SK-N-SH treated with all-trans-retinoic acid at 6 μM for 48 hours (cell line): ENCODE measurements around the gene BMP8A.

ENCODE experiments used
- ATAC-seq: fragments of 200-7000 bp; cut with Tn5 transposase; 3 replicates; pipeline ENCODE4 v1.9.1; 2020; ENCODE audit warnings: mild to moderate bottlenecking, moderate library complexity
- ARNTL ChIP-seq: fragments of 450-650 bp; formaldehyde crosslinking; IDR thresholded peaks from 2 replicates; pipeline ENCODE4 v1.5.0; 2020; ENCODE audit warnings: low read depth, mild to moderate bottlenecking, moderate library complexity, borderline replicate concordance
- BACH2 ChIP-seq: fragments of 250-450 bp; sonication (Bioruptor Pico); IDR thresholded peaks from 2 replicates; pipeline ENCODE4 v1.9.0; 2021; ENCODE audit warnings: mild to moderate bottlenecking, borderline replicate concordance
- CREB5 ChIP-seq: fragments of 250-450 bp; sonication (Bioruptor Pico); IDR thresholded peaks from 2 replicates; pipeline ENCODE4 v1.5.1; 2020; ENCODE audit warnings: low read depth, mild to moderate bottlenecking, moderate library complexity
- CSDC2 ChIP-seq: fragments of 250-450 bp; sonication (Bioruptor Pico); IDR thresholded peaks from 2 replicates; pipeline ENCODE4 v1.5.0; 2020; ENCODE audit warnings: mild to moderate bottlenecking, moderate library complexity
- CSRNP3 ChIP-seq: fragments of 250-450 bp; sonication (Bioruptor Pico); IDR thresholded peaks from 2 replicates; pipeline ENCODE4 v1.5.1; 2021; ENCODE audit warnings: mild to moderate bottlenecking, moderate library complexity
- ESRRG ChIP-seq: fragments of 250-450 bp; sonication (Bioruptor Pico); IDR thresholded peaks from 2 replicates; pipeline ENCODE4 v1.6.1; 2021; ENCODE audit warnings: mild to moderate bottlenecking
- ISL1 ChIP-seq: fragments of 250-450 bp; sonication (Bioruptor Pico); IDR thresholded peaks from 2 replicates; pipeline ENCODE4 v2.1.2; 2022; ENCODE audit warnings: mild to moderate bottlenecking, moderate library complexity
- OSR1 ChIP-seq: fragments of 250-450 bp; sonication (Bioruptor Pico); IDR thresholded peaks from 2 replicates; pipeline ENCODE4 v1.8.0; 2022; ENCODE audit warnings: moderate library complexity, mild to moderate bottlenecking, inconsistent platforms
- PATZ1 ChIP-seq: fragments of 250-450 bp; sonication (Bioruptor Pico); IDR thresholded peaks from 2 replicates; pipeline ENCODE4 v1.8.0; 2020; ENCODE audit warnings: mild to moderate bottlenecking, moderate library complexity, borderline replicate concordance
- PPARA ChIP-seq: fragments of 250-450 bp; sonication (Bioruptor Pico); IDR thresholded peaks from 2 replicates; pipeline ENCODE4 v1.5.0; 2020; ENCODE audit warnings: mild to moderate bottlenecking, borderline replicate concordance
- RARB ChIP-seq: fragments of 250-450 bp; sonication (Bioruptor Pico); IDR thresholded peaks from 2 replicates; pipeline ENCODE4 v1.8.0; 2021; ENCODE audit warnings: mild to moderate bottlenecking, moderate library complexity
- SNAI2 ChIP-seq: fragments of 250-450 bp; sonication (Bioruptor Pico); IDR thresholded peaks from 2 replicates; pipeline ENCODE4 v1.5.0; 2020; ENCODE audit warnings: mild to moderate bottlenecking, moderate library complexity
- TCF4 ChIP-seq: fragments of 250-450 bp; sonication (Bioruptor Pico); IDR thresholded peaks from 2 replicates; pipeline ENCODE4 v1.8.0; 2021; ENCODE audit warnings: mild to moderate bottlenecking, moderate library complexity, borderline replicate concordance
- TSHZ2 ChIP-seq: fragments of 250-450 bp; sonication (Bioruptor Pico); IDR thresholded peaks from 2 replicates; pipeline ENCODE4 v1.5.0; 2020; ENCODE audit warnings: mild to moderate bottlenecking, moderate library complexity
- ZC3H10 ChIP-seq: fragments of 250-450 bp; sonication (Bioruptor Pico); IDR thresholded peaks from 2 replicates; pipeline ENCODE4 v1.5.1; 2021; ENCODE audit warnings: mild to moderate bottlenecking, moderate library complexity
- ZFP3 ChIP-seq: fragments of 250-450 bp; sonication (Bioruptor Pico); IDR thresholded peaks from 2 replicates; pipeline ENCODE4 v1.5.0; 2020; ENCODE audit warnings: mild to moderate bottlenecking, moderate library complexity
- ZFP30 ChIP-seq: fragments of 450-650 bp; formaldehyde crosslinking; IDR thresholded peaks from 2 replicates; pipeline ENCODE4 v1.5.0; 2022; ENCODE audit warnings: mild to moderate bottlenecking, moderate library complexity
- ZNF565 ChIP-seq: fragments of 450-650 bp; formaldehyde crosslinking; conservative IDR thresholded peaks from 2 replicates; pipeline ENCODE4 v1.5.0; 2020; ENCODE audit warnings: low read depth, mild to moderate bottlenecking, moderate library complexity
- ZNF70 ChIP-seq: fragments of 450-650 bp; formaldehyde crosslinking; IDR thresholded peaks from 2 replicates; pipeline ENCODE4 v1.5.0; 2020; ENCODE audit warnings: mild to moderate bottlenecking, moderate library complexity
- ZNF8 ChIP-seq: fragments of 450-650 bp; formaldehyde crosslinking; IDR thresholded peaks from 2 replicates; pipeline ENCODE4 v1.5.0; 2020; ENCODE audit warnings: mild to moderate bottlenecking, moderate library complexity

The BMP8A gene

GRCh38 chr1:39484564-39484963 lies 6.9 kb upstream of the BMP8A start:
- no peak for ATAC-seq
- TF ChIP-seq PATZ1 (CRISPR knock-in tag) (no peak), TCF4 (no peak), ZNF8 (CRISPR knock-in tag) (no peak), ARNTL (no peak), ZC3H10 (CRISPR knock-in tag) (no peak), TSHZ2 (no peak), PPARA (no peak), ZNF565 (no peak)

- TF ChIP-seq CSDC2 (CRISPR knock-in tag) (no peak), ESRRG (CRISPR knock-in tag) (no peak), ISL1 (CRISPR knock-in tag) (no peak), ZNF70 (CRISPR knock-in tag) (no peak), SNAI2 (CRISPR knock-in tag) (no peak), BACH2 (CRISPR knock-in tag) (no peak), ZNF565 (no peak), ZFP30 (no peak), ZFP3 (CRISPR knock-in tag) (no peak), TSHZ2 (no peak), RARB (no peak), OSR1 (CRISPR knock-in tag) (no peak), TCF4 (no peak), ZNF8 (CRISPR knock-in tag) (no peak), CREB5 (CRISPR knock-in tag) (no peak), CSRNP3 (CRISPR knock-in tag) (no peak), PATZ1 (CRISPR knock-in tag) (no peak)
These were observed 6.2 kb upstream of the BMP8A start for GRCh38 chr1:39485046-39485803.

More at GRCh38 chr1:39485046-39485803, 6.2 kb upstream of the BMP8A start:
- ATAC-seq = no peak
